H54 (cell line): ENCODE measurements around the gene FAM107B.
"Not testable (repeated sequence)": the region's sequence is repeated elsewhere in the genome, so short reads cannot be mapped to it uniquely, and the experiment has no call there.

Experiments used
- DNase-seq: peaks from one replicate; pipeline ENCODE4 v3.0.0; 2011; ENCODE audit warnings: low spot score, mixed read lengths; ENCODE audit not compliant: insufficient read length
- FAIRE-seq: peaks from 3 replicates; lab custom pipeline; 2011; peaks lifted over from hg19 to GRCh38; lab: Jason Lieb, UNC
- POLR2A ChIP-seq: IDR thresholded peaks from 2 replicates; pipeline ENCODE4 v1.6.1; 2011; ENCODE audit warnings: low read depth, mild to moderate bottlenecking, low read length

The FAM107B gene

DNA sequence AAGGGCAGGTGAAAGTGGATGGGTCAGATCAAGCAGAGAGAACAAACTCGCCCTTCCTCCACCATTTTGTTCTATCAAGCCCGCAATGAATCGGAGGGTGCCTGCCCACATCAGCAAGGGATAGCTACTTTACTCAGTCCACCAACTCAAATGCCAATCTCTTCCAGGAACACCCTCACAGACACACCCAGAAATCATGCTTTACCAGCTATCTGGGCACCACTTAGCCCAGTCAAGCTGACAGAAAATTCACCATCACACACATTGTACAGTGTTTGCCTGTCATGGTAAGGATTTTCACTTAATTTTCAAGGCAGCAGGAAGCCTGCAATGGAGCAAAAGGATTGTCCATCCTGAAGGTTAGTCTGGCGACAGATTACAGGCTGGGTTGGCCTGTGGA, 75.2 kb downstream of the FAM107B start:
- DNase-seq: no peak
- no peak for TF ChIP-seq POLR2A
- no peak for FAIRE-seq

DNA sequence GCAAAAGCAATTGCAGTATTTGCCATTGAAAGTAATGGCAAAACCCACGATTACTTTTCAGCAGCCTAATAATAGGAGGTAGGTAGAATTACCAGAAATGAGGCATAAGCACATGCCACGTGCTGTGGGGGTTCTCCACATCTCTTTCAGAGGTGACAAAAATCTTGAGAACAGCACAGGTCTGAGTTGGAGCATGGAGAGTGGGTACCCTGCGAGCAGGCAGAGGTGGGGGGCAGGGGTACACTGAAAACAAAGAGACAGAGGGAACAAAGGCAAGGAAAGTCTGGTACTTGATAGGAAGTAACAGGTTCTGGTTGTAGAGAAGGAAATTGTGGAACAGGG, 75.9 kb downstream of the FAM107B start:
- FAIRE-seq: no peak

DNA sequence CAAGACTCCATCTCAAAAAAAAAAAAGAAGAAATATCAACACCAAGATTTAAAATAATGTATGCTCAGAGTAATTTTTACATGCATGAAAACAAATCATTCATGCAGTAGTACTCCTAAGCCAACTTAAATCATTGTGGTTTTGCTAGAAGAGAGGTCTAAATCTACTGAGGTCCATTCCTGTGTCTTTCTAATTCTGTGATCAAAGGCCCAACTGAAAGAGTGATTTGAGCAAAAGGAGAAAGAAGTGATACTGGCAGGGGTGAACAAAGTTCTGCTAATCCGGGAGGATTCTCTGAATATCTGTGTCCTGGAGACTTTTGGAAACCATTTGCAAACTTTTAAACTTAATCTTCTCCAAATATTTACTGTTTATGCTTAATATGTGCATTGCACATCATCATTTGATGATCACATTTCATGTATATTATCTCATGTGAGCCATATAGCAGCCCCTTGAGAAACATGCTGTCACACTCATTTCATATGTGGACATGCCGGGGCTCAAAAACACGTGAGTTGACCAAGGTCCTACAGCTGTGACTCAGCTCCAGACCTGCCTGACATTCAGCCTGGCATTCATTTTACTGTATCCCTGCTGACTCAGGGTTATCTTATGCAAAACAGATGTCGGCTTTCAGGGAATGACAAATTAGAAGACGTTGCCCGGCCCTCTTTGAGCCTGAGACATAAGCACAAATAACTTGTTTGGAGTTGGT, 76.4 kb downstream of the FAM107B start:
- no peak for FAIRE-seq
- TF ChIP-seq POLR2A: no peak
- DNase-seq: peak; percentile 27

More for the DNA sequence above, 75.9 kb downstream of the FAM107B start:
- no peak for TF ChIP-seq POLR2A
- DNase-seq: no peak

DNA sequence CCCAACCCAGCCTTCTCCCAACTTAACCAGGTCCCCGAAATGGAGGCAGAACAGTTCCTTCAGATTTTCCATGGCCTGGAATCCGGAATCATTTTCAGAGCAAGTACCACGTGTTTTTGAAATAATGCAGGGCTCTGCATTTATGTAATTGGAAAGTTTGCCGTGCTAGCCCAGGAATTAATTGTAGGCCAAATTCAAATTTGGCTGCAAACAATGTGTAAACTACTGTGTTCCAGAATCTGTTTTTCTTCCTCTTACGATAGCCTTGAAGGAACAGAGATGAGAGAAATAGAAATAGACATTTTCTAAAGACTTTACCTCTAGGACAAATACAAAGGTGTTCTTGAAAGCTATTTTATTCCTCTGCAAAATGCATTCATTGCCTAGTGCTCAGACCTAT, 77.4 kb downstream of the FAM107B start:
- FAIRE-seq (no peak), DNase-seq (no peak)
- no peak for TF ChIP-seq POLR2A

DNA sequence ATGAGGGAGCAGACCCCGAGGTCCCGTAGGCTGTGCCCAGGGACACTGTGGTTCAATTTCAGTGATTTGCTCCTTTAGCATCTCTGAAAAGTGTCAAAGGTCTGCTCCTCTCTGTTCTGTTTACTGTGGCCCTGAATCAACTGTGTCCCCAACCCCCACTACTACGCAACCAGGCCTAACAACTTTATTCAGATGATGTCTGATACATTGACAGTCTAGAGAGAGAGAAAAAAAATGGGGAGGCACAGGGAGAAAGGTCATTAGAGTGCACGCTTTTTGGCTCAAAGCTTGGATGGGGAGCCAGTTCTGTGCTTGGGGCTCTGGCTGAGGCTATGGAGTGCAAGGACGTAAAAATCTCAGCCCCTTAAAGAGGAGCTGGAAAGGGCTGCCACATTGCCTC, 77.9 kb downstream of the FAM107B start:
- no peak for DNase-seq
- FAIRE-seq: no peak
- no peak for TF ChIP-seq POLR2A

DNA sequence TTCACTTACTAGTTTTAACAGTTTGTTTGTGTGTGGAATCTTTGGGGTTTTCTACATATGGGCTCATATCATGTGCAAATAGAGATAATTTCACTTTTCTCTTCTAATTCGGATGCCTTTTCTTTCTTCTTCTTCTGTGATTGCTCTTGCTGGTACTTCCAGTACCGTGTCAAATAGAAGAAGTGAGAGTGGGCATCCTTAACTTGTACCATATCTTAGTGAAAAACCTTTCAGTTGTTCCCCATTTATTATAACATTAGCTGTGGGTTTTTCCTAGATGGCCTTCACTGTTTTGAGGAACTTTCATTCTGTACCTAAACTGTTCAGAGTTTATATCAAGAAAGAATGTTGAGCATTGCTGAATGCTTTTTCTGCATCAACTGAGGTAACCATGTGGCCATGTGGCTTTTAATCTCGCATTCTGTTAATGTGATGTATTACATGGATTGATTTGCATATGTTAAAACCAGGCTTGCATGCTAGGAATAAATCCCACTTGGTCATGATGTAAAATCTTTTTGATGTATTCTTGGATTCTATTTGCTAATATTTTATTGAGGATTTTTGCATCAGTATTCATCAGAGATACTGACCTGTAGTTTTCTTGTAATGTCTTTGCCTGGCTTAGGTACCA, 78.7 kb downstream of the FAM107B start:
- no peak for DNase-seq

DNA sequence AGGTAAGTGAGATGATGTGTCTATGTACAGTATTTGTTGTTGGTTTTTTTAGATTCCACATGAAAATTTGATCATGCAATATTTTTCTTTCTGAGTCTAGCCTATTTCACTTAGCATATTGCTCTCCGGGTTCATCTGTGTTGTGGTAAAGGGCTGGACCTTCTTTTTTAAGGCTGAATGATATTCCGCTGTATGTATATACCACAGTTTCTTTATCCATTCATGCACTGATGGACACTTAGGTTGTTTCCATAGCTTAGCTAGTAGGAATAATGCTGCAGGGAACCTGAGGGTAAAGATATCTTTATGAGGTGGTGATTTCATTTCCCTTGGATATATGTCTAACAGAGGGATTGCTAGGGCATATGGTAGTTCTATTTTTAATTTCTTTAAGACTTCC, 80.8 kb downstream of the FAM107B start:
- no peak for DNase-seq
- FAIRE-seq: no peak
- no peak for TF ChIP-seq POLR2A

More for the DNA sequence above, 78.7 kb downstream of the FAM107B start:
- no peak for TF ChIP-seq POLR2A
- no peak for FAIRE-seq

DNA sequence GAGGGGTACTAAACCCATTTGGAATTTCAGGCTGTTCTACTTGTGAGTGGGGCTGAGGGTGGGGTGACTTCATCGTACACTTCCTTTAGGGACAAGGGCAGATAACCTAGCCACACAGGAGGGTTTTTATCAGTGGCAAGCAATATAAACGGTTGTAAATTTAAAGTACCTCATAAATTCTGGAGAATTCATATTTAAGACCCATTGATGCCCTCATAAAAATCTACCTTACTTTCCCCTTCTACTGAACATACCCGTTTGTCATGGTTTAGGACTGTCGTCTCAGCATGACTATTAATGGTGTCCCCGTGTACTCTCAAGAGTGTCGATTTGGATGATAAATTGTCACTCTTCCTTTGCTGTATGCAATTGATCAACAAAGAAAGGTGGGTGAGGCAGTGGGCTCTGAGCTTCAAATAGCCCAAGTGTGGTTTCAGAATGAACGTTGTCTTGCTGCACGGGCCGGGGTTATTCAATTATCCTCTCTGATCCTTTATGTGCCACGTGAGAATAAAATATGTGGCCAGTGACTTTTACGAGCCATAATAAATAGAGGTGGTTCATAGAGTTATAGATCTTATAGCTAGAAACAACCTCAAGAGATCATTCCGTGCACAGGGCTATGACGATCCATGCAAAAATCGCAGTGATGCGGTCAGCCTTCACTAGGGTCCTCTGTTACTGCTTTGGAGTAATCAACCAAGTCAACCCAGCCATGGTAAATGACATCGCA, 82.2 kb downstream of the FAM107B start:
- FAIRE-seq: no peak
- no peak for TF ChIP-seq POLR2A
- no peak for DNase-seq

DNA sequence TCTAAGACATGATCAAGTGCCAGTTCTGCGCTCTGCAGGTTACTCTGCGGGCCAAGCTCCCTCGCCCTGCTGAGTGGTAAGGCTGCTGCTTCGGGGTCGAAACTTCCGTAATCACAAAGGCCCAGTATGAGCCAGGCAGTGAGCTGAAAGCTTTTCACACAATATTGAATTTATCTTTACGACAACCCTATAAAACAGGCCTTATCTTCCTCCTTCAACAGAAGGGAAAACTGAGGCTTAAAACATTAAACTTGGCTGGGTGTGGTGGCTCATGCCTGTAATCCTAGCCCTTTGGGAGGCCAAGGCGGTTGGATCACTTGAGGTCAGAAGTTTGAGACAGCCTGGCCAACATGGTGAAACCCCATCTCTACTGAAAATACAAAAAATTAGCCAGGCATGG, 83.3 kb downstream of the FAM107B start:
- FAIRE-seq: no peak
- no peak for DNase-seq
- no peak for TF ChIP-seq POLR2A

DNA sequence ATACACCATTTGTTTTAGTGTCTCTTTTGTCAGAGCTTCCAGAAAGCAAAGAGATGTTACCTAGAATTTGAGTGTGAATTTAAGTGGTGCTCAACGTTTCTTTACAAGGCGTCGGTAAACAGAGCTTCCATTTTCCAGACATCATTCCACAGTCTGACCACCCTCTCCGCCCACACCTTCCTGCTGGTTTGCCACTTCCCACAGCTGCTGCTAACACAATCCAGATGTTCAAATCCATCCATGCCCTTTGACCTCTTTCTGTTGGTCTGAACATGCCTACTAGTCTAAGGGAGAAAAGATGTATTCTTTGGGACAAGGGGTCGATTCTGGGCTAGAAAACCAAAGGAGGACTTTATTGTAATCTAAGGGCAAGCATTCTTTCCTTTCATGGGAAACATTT, 86.1 kb downstream of the FAM107B start:
- FAIRE-seq (no peak), DNase-seq (no peak)
- TF ChIP-seq POLR2A: no peak

DNA sequence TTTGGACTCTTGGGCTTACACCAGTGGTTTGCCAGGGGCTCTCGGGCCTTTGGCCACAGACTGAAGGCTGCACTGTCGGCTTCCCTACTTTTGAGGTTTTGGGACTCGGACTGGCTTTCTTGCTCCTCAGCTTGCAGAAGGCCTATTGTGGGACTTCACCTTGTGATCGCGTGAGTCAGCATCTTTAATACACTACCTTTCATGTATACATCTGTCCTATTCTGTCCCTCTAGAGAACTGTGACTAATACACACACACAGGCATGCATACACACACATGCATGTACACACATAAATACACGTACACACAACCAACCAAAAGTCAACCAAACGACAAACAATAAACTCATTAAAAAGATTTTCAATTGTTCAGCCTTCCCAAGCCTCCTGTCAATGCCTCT, 86.5 kb downstream of the FAM107B start:
- FAIRE-seq, DNase-seq: not testable (repeated sequence)

DNA sequence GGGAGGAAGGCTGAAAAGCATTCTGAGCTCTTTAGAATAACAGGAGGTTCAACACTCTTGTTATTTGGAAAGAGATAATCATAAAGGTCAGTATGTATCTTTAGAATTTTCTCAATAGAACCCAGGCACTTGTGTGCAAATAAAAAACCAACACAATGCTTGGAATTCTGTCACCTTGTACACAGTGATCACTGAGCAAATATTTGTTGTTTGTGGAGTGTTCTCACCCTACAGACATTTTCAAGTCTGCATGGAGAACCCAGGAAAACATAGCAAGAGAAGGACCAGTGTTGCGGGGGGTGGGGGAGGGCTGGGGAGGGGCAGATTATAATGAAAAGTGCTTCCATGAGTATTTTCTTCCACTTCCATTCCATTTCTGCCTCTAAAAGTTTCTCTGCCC, 87.4 kb downstream of the FAM107B start:
- no peak for DNase-seq
- no peak for FAIRE-seq
- TF ChIP-seq POLR2A: no peak

DNA sequence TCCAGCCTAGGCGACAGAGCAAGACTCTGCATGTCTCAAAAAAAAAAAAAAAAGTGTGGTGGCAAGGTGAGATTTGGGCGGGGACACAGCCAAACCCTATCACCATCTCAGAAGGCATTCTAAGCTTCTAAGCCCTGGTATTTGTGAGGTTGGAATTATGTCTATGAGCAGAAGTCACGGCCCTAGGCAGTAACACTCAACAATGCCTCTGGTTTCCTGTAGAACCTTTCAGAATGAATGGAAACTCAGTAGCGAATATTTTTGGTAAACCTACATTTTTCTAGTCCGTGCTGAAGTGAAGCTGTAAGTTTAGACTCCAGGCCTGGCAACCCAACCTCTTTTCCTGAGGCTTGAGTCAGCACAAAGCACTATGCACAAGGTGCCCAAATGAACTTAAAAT, 88.3 kb downstream of the FAM107B start:
- no peak for DNase-seq
- TF ChIP-seq POLR2A: no peak

DNA sequence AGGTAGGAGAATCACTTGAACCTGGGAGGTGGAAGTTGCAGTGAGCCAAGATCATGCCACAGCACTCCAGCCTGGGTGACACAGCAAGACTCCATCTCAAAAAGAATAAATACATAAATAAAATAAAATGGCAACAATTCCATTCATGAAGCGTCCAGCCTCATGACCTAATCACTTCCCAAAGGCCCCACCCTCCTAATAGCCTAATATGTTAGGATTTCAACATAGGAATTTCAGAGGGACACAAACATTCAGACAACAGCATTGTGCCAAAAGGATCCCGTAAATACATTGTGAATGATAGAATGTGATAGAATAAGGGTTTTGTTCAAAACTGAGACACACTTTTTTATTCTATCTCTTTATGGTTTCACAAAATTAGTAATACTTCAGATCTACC, 90.3 kb downstream of the FAM107B start:
- DNase-seq (no peak), FAIRE-seq (no peak)
- TF ChIP-seq POLR2A: no peak

More for the DNA sequence above, 88.3 kb downstream of the FAM107B start:
- no peak for FAIRE-seq

DNA sequence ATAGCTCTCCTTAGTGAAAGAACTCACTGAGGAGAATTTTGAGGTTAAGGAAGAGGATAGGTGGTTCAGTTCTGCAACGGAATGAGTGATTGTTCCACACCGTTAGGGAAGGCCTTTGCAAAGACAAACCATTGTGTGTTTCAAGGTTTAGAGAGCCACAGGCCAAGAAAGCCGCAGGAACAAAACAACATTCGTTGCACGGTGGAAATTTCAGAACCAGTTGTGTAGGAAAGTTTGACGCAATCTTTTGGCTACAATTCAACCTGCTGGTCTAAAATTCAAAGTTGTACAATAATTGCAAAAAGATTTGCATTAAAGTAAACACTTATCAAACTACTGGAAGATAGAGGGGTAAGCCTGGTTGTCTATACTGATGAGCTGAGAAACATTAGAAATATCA, 91.4 kb downstream of the FAM107B start:
- no peak for DNase-seq
- TF ChIP-seq POLR2A: no peak
- FAIRE-seq: no peak
